CD4-positive, alpha-beta T cell treated with Interleukin-10 for 1 hour (primary cell): ENCODE results near the gene ATP9A.

Source experiments
- DNase-seq: peaks from one replicate; pipeline ENCODE4 v3.0.0-alpha.2; 2020

Gene ATP9A

GRCh38 chr20:51567622-51568021 lies 200.6 kb downstream of the ATP9A start:
- no peak for DNase-seq

GRCh38 chr20:51566594-51566993 lies 201.6 kb downstream of the ATP9A start:
- no peak for DNase-seq

DNA sequence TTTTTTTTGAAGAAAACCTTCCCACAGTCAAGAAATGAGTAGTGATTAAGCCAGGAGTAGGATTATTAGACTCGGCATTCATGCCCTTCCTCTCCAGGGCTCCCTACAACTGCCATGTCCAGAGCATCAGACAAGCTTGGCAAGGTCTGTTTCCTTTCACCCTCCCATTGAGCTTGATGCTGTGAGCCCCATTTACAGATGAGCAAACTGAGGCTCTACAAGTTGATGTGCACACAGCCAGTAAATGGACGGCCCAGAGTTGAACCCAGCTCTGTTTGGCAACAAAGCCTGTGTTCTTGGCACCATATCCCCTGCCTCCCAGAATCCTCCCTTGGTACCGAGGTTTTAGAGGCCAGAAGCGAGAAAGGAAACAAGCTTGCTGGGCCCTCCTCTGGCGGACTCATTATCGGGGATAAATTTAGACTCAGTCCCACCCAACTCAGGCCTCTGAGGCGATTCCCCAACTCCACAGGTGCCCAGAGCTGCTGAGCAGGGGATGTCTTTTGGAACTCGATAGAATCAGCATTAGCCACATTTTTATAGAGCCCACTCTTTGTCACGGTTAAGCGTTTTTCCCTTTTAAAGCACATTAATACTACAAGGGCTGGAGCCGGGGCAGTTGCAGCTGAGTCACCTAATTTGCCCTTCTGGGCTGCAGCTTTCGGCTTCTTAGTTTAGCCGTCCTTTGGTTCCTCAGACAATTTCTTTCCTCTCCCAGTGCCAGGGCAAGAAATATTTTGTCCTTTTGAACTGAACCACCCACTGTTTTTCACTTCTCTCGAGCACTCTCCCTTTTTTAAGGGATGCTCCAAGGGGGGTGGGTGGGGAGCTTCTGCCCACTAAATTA lies 202.7 kb downstream of the ATP9A start:
- no peak for DNase-seq

GRCh38 chr20:51563486-51564332 lies 204.5 kb downstream of the ATP9A start:
- no peak for DNase-seq

DNA sequence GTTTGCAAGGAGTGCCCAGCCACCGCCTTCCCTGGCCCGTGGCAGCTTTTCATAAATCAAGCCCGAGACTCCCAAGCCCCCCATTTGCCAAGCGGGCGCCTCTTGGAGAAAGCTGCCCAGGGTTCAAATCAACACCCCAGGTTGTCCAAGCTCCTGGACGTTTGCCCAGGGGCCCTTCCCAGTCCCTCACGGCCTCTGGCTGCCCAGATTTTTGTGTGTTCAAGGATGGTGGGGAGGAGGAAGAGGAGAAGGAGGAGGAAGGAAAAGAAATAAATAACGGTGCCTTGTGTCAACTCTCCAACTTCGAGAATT lies 205.1 kb downstream of the ATP9A start:
- DNase-seq, result no peak

GRCh38 chr20:51562332-51563173 lies 205.6 kb downstream of the ATP9A start:
- no peak for DNase-seq

GRCh38 chr20:51562027-51562331 lies 206.2 kb downstream of the ATP9A start:
- DNase-seq, result no peak

DNA sequence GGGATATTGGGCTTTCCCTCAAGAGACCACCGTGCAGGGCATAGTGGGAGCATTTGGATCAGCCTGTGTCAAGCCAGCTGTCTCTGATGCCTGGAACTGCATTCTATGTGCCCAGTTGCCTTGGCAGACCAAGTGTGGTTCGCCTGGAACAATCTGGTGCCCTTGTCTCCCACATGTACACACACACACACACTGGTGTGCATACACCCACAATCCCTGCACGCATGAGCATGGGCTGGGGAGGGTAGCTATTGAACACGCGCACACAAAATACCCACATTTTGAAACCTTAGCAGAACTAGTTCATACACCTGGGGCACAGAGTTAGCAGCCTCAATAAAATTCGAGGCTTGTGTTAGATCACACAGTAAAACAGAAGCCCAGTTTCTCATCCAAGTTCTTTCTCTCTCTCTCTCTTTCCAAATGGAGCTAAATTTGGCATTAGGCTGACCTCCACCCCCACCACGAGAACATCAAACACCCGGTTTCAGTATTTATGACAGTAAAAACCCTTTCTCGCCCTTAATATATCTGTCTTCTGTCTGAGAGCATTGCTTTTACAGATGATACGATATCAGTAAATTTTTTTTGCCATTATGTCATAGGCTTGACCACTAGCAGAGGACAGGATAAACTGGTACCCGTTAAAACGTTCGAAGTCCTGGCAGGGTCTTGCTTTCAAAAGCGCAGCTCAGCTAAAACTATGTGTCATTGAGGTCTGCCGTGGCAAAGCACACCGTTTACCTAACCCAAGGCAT lies 207.5 kb downstream of the ATP9A start:
- no peak for DNase-seq

DNA sequence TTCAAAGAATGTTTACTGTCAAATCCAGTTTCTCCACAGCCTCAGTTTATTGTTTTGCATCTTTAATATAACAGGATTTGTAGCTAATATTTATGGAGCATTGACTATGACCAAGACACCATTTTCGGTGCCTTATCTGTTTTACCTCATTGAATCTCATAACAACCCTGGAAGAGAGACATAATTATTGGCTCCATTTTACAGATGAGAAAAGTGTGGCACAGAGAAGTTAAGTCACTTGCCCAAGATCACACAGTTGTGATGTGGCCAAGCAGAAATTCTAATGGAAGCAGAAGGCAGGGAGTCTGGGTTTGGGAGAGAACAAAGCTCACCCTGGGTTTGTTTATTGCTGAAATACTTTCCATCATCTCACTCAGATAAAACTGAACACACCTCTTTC lies 208.1 kb downstream of the ATP9A start:
- DNase-seq, result no peak

DNA sequence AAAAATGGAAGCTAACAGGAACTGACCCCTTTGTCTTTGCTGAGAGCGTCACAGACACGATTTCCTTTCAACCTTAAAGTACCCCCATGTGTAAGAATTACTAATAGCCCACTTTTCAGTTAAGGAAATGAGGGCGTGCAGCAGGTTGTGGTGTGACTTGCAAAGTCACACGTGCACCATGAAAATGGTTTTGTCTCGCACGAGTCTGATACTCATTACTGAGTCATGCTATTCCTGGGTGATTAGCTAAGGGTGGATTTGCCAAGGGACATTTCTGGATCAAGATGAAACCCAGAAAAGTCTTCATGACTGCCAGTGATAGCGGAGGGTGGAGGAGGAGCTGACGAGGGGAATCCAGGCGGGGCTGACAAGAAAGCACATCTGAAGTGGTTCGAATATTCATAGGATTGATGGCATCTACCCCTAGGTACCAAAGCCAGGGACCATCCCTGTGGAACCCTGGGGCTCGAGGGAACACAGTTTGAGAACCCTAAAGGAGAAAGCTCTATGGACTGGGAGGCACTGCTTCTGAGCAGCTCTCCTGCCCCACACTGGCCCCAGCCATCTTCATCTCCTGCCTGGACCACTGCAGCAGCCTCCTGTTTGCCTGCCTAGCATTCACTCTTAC lies 213.5 kb downstream of the ATP9A start:
- no peak for DNase-seq

- DNase-seq, result no peak
Measured at GRCh38 chr20:51553897-51554486, 214.2 kb downstream of the ATP9A start.

GRCh38 chr20:51551186-51551585 lies 217.0 kb downstream of the ATP9A start:
- no peak for DNase-seq

DNA sequence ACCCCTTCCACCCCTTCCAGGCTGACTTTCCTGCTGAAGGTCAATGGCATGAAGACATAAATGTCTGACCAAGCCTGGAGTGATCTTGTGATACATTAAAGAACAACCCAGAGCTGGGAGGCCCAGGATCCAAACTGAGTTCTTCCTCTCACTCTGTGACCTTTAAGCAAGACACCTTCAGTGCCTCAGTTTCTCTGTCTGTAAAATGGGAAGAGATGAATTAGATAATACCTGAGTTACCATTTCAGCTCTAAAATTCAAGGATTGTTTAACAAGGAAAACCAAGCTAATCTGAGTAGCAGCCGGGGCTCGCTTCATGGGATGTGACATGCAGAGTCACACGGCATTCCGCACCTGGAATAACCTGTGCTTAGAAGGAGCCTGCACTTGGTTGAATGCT lies 218.7 kb downstream of the ATP9A start:
- no peak for DNase-seq

DNA sequence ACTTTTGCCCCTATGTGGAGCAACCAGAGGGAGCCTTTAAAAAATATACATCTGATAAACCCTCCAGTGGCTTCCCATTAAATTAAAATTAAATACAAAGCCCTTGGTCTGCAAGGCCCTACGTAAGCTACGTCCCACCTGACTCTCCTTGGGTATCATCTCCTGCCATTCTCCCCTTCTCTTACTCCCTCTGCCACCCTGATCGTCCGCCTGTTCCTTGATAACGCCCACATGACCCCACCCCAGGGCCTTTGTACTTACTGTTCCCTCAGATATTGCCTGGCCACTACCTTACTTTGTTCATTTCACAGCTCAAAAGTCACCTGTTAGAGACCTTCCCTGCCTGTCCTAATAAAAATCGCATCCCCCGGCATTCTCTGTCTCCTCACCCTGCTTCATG lies 220.2 kb downstream of the ATP9A start:
- DNase-seq, result no peak
